K562 (cell line): Measurements from ENCODE around the gene MTHFSD. TPM values are rescaled to one million over a fixed set of nuclear protein-coding genes. Genes with fewer than 3 reads are reported as not detected.

ENCODE experiments used
- ASH1L ChIP-seq: fragments of 450-650 bp; IDR thresholded peaks from 2 replicates; pipeline ENCODE4 v1.6.1; 2018; ENCODE audit warnings: borderline replicate concordance, mild to moderate bottlenecking, low read depth; ENCODE audit not compliant: partially characterized antibody
- EWSR1 ChIP-seq: fragments of 450-650 bp; IDR thresholded peaks from 2 replicates; pipeline ENCODE4 v1.6.1; 2018; ENCODE audit warnings: borderline replicate concordance, mild to moderate bottlenecking, low read depth, moderate library complexity; ENCODE audit not compliant: partially characterized antibody
- NFATC3 ChIP-seq: fragments of 450-650 bp; IDR thresholded peaks from 2 replicates; pipeline ENCODE4 v1.6.1; 2017; ENCODE audit warnings: mild to moderate bottlenecking
- PCBP2 ChIP-seq: fragments of 200-400 bp; formaldehyde crosslinking; IDR thresholded peaks from 2 replicates; pipeline ENCODE4 v1.6.1; 2018; ENCODE audit warnings: low read length, low read depth, mild to moderate bottlenecking, moderate library complexity; ENCODE audit not compliant: poor library complexity, severe bottlenecking
- RERE ChIP-seq: sonication (generic); formaldehyde crosslinking; IDR thresholded peaks from 2 replicates; pipeline ENCODE4 v1.8.0; 2023; ENCODE audit warnings: missing genetic modification reagents, mild to moderate bottlenecking, borderline replicate concordance
- REST ChIP-seq, 2 experiments: fragments of 450-650 bp; formaldehyde crosslinking in 1 of 2; IDR thresholded peaks; 2 replicates each; pipeline versions ENCODE4 v1.4.0 to v1.6.1; 2014 to 2020; ENCODE audit warnings: mild to moderate bottlenecking in 2 of 2, borderline replicate concordance in 1 of 2, low read depth in 1 of 2
- ZNF707 ChIP-seq: fragments of 250-450 bp; sonication (Bioruptor Pico); conservative IDR thresholded peaks from 2 replicates; pipeline ENCODE4 v1.8.0; 2022; ENCODE audit warnings: inconsistent platforms, mild to moderate bottlenecking, moderate library complexity
- polyA plus RNA-seq, 8 experiments: library from polyadenylated mRNA; depleted of rRNA in 4 of 8; stranded (reverse) in 5 of 8; unstranded in 3 of 8; fragments of >200 nt; fragmentation: Nextera tagmentation in 2 of 8; fragmentation: Illumina TruSeq in 1 of 8; extraction: Ambion mirVana in 2 of 8; extraction: Trizol in 1 of 8; gene quantifications; 2 replicates each; pipeline versions ENCODE4 v1.2.1 to v1.2.3, GENCODE V29; 2011 to 2014; ENCODE audit warnings: inconsistent platforms in 1 of 8, missing spikeins in 1 of 8
- total RNA-seq, 7 experiments: library from RNA; depleted of rRNA in 6 of 7; stranded (reverse); fragments of >200 nt in 6 of 7; fragmentation: Illumina TruSeq in 2 of 7; extraction: Trizol in 2 of 7; gene quantifications; 2 replicates each; pipeline versions ENCODE4 v1.2.1 to v1.2.3, GENCODE V29; 2011 to 2021; ENCODE audit warnings: low replicate concordance in 1 of 7

Gene MTHFSD
- total and polyA plus RNA-seq, 9 of the 15 experiments (the other 6 are each of a cell fraction or from before 2014, with no cell fraction given), result 3.2 to 20.2 (median 12.0) TPM

GRCh38 chr16:86508028-86508946 is 46.7 kb downstream of the MTHFSD start (continued):
- no peak for TF ChIP-seq REST (IDR thresholded peaks at IDR 0.05; ENCODE audit: borderline replicate concordance)
- no peak for TF ChIP-seq REST (CRISPR knock-in tag; IDR thresholded peaks at IDR 0.05; ENCODE audit: low read depth)
- TF ChIP-seq PCBP2, result no peak
- no peak for TF ChIP-seq EWSR1
- no peak for TF ChIP-seq NFATC3
- TF ChIP-seq ZNF707 (CRISPR knock-in tag), result no peak
- no peak for TF ChIP-seq ASH1L
- TF ChIP-seq RERE (CRISPR knock-in tag), result no peak
